Fibroblast of lung (primary cell): Measurements from ENCODE around the gene IFI16. TPM values are rescaled to one million over a fixed set of nuclear protein-coding genes. Genes with fewer than 3 reads are reported as not detected.
A peak's percentile ranks its signal among the peaks of the same experiment; 100 is the strongest.
"Not testable (repeated sequence)": the region's sequence is repeated elsewhere in the genome, so short reads cannot be mapped to it uniquely, and the experiment has no call there.

ENCODE experiments used
- DNase-seq, 2 donors: peaks; one replicate each; pipeline versions ENCODE4 v3.0.0 to v3.0.0-alpha.2; 2010; ENCODE audit warnings: low read depth in 2 of 2
- H2AFZ ChIP-seq: 2 replicates; pipeline ENCODE4 v1.5.1; 2012; ENCODE audit warnings: low read length, control low read depth, inconsistent platforms
- H3K27ac ChIP-seq: 2 replicates; pipeline ENCODE4 v1.5.1; 2011; ENCODE audit warnings: low read length, control low read depth; ENCODE audit not compliant: insufficient read depth
- H3K27me3 ChIP-seq: 2 replicates; pipeline ENCODE4 v1.5.1; 2011; ENCODE audit warnings: mild to moderate bottlenecking, low read length; ENCODE audit not compliant: control insufficient read depth, insufficient read depth
- H3K36me3 ChIP-seq: 2 replicates; pipeline ENCODE4 v1.5.1; 2011; ENCODE audit warnings: low read length; ENCODE audit not compliant: control insufficient read depth, insufficient read depth
- H3K4me1 ChIP-seq: 2 replicates; pipeline ENCODE4 v1.5.1; 2011; ENCODE audit warnings: low read length; ENCODE audit not compliant: control insufficient read depth, insufficient read depth; ENCODE audit errors: extremely low read depth
- H3K4me2 ChIP-seq: 2 replicates; pipeline ENCODE4 v1.5.1; 2011; ENCODE audit warnings: low read length, control low read depth; ENCODE audit not compliant: insufficient read depth; ENCODE audit errors: extremely low read depth
- H3K4me3 ChIP-seq, 4 experiments: fragments of 200-600 bp in 1 of 4; sonication (generic) in 1 of 4; replicated peaks in 1 of 4; 2 replicates each; pipeline ENCODE4 v1.5.1; 2011 to 2016; ENCODE audit warnings: low read length in 4 of 4, low read depth in 3 of 4, mild to moderate bottlenecking in 3 of 4, control low read depth in 2 of 4, inconsistent platforms in 1 of 4, mixed read lengths in 1 of 4; ENCODE audit not compliant: insufficient read depth in 1 of 4; ENCODE audit errors: control extremely low read depth in 1 of 4
- H3K79me2 ChIP-seq: 2 replicates; pipeline ENCODE4 v1.5.1; 2012; ENCODE audit warnings: mild to moderate bottlenecking, low read length, inconsistent platforms; ENCODE audit not compliant: control insufficient read depth, insufficient read depth
- H3K9ac ChIP-seq: 2 replicates; pipeline ENCODE4 v1.5.1; 2011; ENCODE audit warnings: mild to moderate bottlenecking, low read length, control low read depth; ENCODE audit not compliant: insufficient read depth
- H3K9me3 ChIP-seq: 2 replicates; pipeline ENCODE4 v1.5.1; 2012; ENCODE audit warnings: low read depth, low read length; ENCODE audit not compliant: control insufficient read depth, insufficient read depth
- H4K20me1 ChIP-seq: 2 replicates; pipeline ENCODE4 v1.5.1; 2011; ENCODE audit warnings: low read length; ENCODE audit not compliant: control insufficient read depth, insufficient read depth; ENCODE audit errors: extremely low read depth
- EZH2 ChIP-seq: IDR thresholded peaks from 2 replicates; pipeline ENCODE4 v1.5.1; 2012; ENCODE audit warnings: low read length, control low read depth, mild to moderate bottlenecking; ENCODE audit errors: missing control alignments
- polyA plus RNA-seq, 2 donors: library from polyadenylated mRNA; depleted of rRNA in 1 of 2; stranded (reverse) in 1 of 2; unstranded in 1 of 2; fragments of >200 nt; gene quantifications; 2 replicates each; pipeline ENCODE4 v1.2.1, GENCODE V29; 2011 to 2012; ENCODE audit warnings: missing spikeins in 1 of 2
- total RNA-seq: library from RNA; depleted of rRNA; stranded (reverse); fragments of >200 nt; gene quantifications from 2 replicates; pipeline ENCODE4 v1.2.1, GENCODE V29; 2014
- TF ChIP-seq, protein P1 (sequence below), 2 donors: IDR thresholded peaks in 1 of 2; conservative IDR thresholded peaks in 1 of 2; 1 replicate in 1 of 2; 2 replicates in 1 of 2; pipeline ENCODE4 v1.5.1; 2011 to 2012; ENCODE audit warnings: low read length in 2 of 2, control low read depth in 1 of 2, inconsistent platforms in 1 of 2, low read depth in 1 of 2, mild to moderate bottlenecking in 1 of 2

The IFI16 gene
- total and polyA plus RNA-seq, 2 donors (not counting 1 experiment from before 2014, with no cell fraction given) = 141 to 223 TPM

DNA sequence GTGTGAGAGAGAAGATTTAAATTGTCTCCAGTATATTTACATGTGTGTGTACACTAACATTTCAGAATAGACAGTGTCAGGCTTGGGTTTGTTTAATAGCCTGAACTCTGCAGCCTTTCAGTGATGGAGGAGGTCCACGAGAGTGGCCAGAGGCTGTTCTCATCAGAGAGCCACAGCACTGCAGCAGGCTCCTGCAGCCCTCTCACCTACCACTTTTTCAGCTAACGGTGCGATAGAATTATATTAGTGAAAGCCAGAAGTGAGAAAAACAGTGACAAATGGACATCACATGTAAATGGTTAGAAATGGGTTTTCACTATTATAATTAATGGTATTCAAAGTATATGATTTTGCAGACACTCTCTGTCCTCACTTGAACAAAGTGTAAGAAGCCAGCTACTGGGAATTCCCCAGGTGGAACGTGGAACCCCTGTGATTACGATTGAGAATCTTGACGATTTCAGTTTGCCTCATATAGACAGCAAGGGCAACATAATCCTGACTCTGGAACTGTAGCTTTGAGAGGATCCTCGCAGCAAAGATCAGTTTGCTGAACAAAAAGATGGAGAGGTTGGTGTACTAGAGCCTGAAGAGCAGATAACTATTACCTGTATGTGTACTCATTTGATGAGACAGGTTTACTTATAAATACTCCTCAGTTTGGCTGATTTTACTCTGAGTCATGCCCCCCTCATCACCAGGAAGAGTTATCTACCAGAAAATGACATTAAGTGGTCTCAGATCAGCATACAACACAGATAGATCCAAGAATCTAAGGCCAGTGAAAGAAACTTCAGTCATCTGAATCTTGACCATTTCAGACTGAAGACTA lies 31.4 kb downstream of the IFI16 start:
- Histone ChIP-seq H3K27ac (peak overlapping the region; percentile 2), H3K9me3 (no peaks in the 10 kb centered on the region), H2AFZ (no peak overlapping the region), H4K20me1 (no peaks in the 10 kb centered on the region), H3K4me3 (no peak overlapping the region), H3K4me2 (no peak overlapping the region), H3K36me3 (peaks cover 14% of the 10 kb centered on the region), H3K4me1 (peaks cover 9% of the 10 kb centered on the region), H3K9ac (no peak overlapping the region), H3K79me2 (peaks cover 6% of the 10 kb centered on the region), H3K27me3 (no peaks in the 10 kb centered on the region)
- no peak for DNase-seq
- TF ChIP-seq, protein P1, sequence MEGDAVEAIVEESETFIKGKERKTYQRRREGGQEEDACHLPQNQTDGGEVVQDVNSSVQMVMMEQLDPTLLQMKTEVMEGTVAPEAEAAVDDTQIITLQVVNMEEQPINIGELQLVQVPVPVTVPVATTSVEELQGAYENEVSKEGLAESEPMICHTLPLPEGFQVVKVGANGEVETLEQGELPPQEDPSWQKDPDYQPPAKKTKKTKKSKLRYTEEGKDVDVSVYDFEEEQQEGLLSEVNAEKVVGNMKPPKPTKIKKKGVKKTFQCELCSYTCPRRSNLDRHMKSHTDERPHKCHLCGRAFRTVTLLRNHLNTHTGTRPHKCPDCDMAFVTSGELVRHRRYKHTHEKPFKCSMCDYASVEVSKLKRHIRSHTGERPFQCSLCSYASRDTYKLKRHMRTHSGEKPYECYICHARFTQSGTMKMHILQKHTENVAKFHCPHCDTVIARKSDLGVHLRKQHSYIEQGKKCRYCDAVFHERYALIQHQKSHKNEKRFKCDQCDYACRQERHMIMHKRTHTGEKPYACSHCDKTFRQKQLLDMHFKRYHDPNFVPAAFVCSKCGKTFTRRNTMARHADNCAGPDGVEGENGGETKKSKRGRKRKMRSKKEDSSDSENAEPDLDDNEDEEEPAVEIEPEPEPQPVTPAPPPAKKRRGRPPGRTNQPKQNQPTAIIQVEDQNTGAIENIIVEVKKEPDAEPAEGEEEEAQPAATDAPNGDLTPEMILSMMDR (conservative IDR thresholded peaks at IDR 0.05 in 1 of 2, IDR thresholded peaks at IDR 0.05 in 1 of 2; ENCODE audit: low read depth in 1 of 2, low read length in 2 of 2) = no peak
- TF ChIP-seq EZH2 = no peak

DNA sequence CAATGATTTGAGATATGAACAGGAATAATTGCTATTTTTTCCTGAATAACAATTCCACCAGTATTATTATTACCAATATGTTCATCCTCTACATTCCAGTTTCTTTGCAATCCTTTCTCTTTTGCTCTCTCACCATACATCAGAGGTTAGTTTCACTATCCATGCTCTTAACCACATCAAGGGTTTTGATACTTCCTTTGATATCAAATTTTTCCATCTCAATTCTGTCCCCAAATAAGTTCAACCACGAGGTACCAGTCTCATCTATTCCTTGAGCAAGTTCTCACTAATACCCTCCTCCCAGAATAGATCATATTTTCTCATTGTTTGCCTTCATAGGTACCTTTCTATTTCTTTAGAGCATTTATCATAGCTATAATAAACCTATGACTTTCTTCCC lies 36.8 kb downstream of the IFI16 start:
- H2AFZ ChIP-seq, DNase-seq, H3K4me3 ChIP-seq, H3K27ac ChIP-seq, H3K4me2 ChIP-seq, H3K79me2 ChIP-seq, H3K9me3 ChIP-seq, H3K36me3 ChIP-seq, H3K4me1 ChIP-seq, H3K9ac ChIP-seq, H3K27me3 ChIP-seq, H4K20me1 ChIP-seq: not testable (repeated sequence)

DNA sequence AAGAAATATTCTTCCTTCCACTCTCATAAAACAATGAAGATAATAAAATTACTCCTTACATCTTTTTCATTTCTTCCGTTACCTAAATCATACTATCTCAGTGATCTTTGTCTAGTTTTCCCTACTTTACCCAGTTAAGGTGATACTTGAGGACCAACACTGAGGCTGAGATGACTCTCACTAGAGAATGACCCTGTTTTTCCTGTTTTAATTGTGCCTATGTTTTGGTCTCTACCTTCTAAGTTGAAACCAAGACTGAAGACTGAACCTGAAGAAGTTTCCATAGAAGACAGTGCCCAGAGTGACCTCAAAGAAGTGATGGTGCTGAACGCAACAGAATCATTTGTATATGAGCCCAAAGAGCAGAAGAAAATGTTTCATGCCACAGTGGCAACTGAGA lies 41.7 kb downstream of the IFI16 start:
- H3K79me2 ChIP-seq = no peaks in the 10 kb centered on the region
- no peaks in the 10 kb centered on the region for H3K27me3 ChIP-seq
- H3K4me2 ChIP-seq = no peak overlapping the region
- H2AFZ ChIP-seq = no peak overlapping the region
- H4K20me1 ChIP-seq = no peaks in the 10 kb centered on the region
- peaks cover 17% of the 10 kb centered on the region for H3K36me3 ChIP-seq
- no peak overlapping the region for H3K4me3 ChIP-seq
- no peak overlapping the region for H3K9ac ChIP-seq
- no peaks in the 10 kb centered on the region for H3K9me3 ChIP-seq
- peaks cover 6% of the 10 kb centered on the region for H3K4me1 ChIP-seq
- H3K27ac ChIP-seq = no peak overlapping the region
- no peak for TF ChIP-seq EZH2
- TF ChIP-seq, protein P1 (conservative IDR thresholded peaks at IDR 0.05 in 1 of 2, IDR thresholded peaks at IDR 0.05 in 1 of 2; ENCODE audit: low read depth in 1 of 2, low read length in 2 of 2) = no peak
- no peak for DNase-seq
